IMR-90 (cell line): Measurements from ENCODE around the gene SUPV3L1. TPM values are rescaled to one million over a fixed set of nuclear protein-coding genes. Genes with fewer than 3 reads are reported as not detected.
A peak's percentile ranks its signal among the peaks of the same experiment; 100 is the strongest.

ENCODE experiments used
- ATAC-seq: fragments of 200-7000 bp; cut with Tn5 transposase; 2 replicates; pipeline ENCODE4 v1.9.1; 2020; ENCODE audit warnings: low read depth, mild to moderate bottlenecking, moderate library complexity
- BruUV-seq: library from RNA; stranded (reverse); fragments of 400-500 nt; replicated peaks from 2 replicates; lab custom pipeline; 2021; lab: Mats Ljungman, UMichigan
- CTCF ChIA-PET: fragments of 300-600 bp; formaldehyde crosslinking; extraction: SDS; loops from one replicate; lab custom pipeline; 2021; ENCODE audit warnings: antibody characterized with exemption; lab: Yijun Ruan, JAX
- POLR2A ChIA-PET: fragments of 300-600 bp; sonication (Branson Sonifier 250); formaldehyde crosslinking; loops from one replicate; lab custom pipeline; 2022; ENCODE audit warnings: antibody characterized with exemption; ENCODE audit not compliant: unreplicated experiment; lab: Charles Lee
- DNase-seq: peaks from one replicate; pipeline ENCODE4 v3.0.0; 2013
- H2AFZ ChIP-seq: replicated peaks from 2 replicates; pipeline ENCODE3; 2013; ENCODE audit warnings: low read length, mild to moderate bottlenecking; ENCODE audit not compliant: poor library complexity
- H2AK5ac ChIP-seq: 2 replicates; pipeline ENCODE4 v1.6.1; 2013; ENCODE audit warnings: low read depth, low read length, inconsistent platforms
- H2AK9ac ChIP-seq: replicated peaks from 2 replicates; pipeline ENCODE3; 2013; ENCODE audit warnings: mild to moderate bottlenecking, low read depth, low read length, moderate library complexity; ENCODE audit not compliant: poor library complexity
- H2BK120ac ChIP-seq: 2 replicates; pipeline ENCODE4 v1.6.1; 2013; ENCODE audit warnings: low read depth, low read length, inconsistent platforms
- H2BK15ac ChIP-seq: 3 replicates; pipeline ENCODE4 v1.6.1; 2013; ENCODE audit warnings: low read depth, low read length, inconsistent platforms
- H2BK20ac ChIP-seq: 2 replicates; pipeline ENCODE4 v1.6.1; 2013; ENCODE audit warnings: low read depth, mild to moderate bottlenecking, inconsistent platforms, low read length, moderate library complexity
- H2BK5ac ChIP-seq: 2 replicates; pipeline ENCODE4 v1.6.1; 2013; ENCODE audit warnings: mild to moderate bottlenecking, low read depth, low read length, inconsistent platforms; ENCODE audit not compliant: poor library complexity, severe bottlenecking
- H3K14ac ChIP-seq: replicated peaks from 2 replicates; pipeline ENCODE4 v1.6.1; 2013; ENCODE audit warnings: low read depth, low read length, inconsistent platforms
- H3K18ac ChIP-seq: 2 replicates; pipeline ENCODE4 v1.6.1; 2013; ENCODE audit warnings: low read depth, low read length, control low read depth
- H3K23ac ChIP-seq: 2 replicates; pipeline ENCODE4 v1.6.1; 2013; ENCODE audit warnings: low read depth, low read length, inconsistent platforms
- H3K27ac ChIP-seq: 2 replicates; pipeline ENCODE4 v1.5.1; 2013; ENCODE audit warnings: mild to moderate bottlenecking, control low read depth, low read length; ENCODE audit not compliant: insufficient read depth
- H3K27me3 ChIP-seq: 2 replicates; pipeline ENCODE4 v1.6.1; 2013; ENCODE audit warnings: low read length; ENCODE audit not compliant: control insufficient read depth, insufficient read depth
- H3K36me3 ChIP-seq: 2 replicates; pipeline ENCODE4 v1.6.1; 2013; ENCODE audit warnings: low read length, mixed read lengths; ENCODE audit not compliant: control insufficient read depth, insufficient read depth
- H3K4ac ChIP-seq: 2 replicates; pipeline ENCODE4 v1.6.1; 2013; ENCODE audit warnings: low read depth, low read length, inconsistent platforms
- H3K4me1 ChIP-seq: 2 replicates; pipeline ENCODE4 v1.6.1; 2013; ENCODE audit warnings: low read length, mixed read lengths; ENCODE audit not compliant: control insufficient read depth, insufficient read depth
- H3K4me2 ChIP-seq: 2 replicates; pipeline ENCODE4 v1.6.1; 2013; ENCODE audit warnings: low read depth, mild to moderate bottlenecking, control low read depth, low read length, moderate library complexity
- H3K4me3 ChIP-seq: 2 replicates; pipeline ENCODE4 v1.5.1; 2013; ENCODE audit warnings: low read depth, mild to moderate bottlenecking, control low read depth, low read length, moderate library complexity; ENCODE audit not compliant: insufficient read depth
- H3K56ac ChIP-seq: 2 replicates; pipeline ENCODE4 v1.6.1; 2013; ENCODE audit warnings: low read length, inconsistent platforms; ENCODE audit not compliant: insufficient read depth; ENCODE audit errors: extremely low read depth
- H3K79me1 ChIP-seq, 2 experiments: 2 replicates each; pipeline ENCODE4 v1.6.1; 2013; ENCODE audit warnings: low read length in 2 of 2, inconsistent platforms in 1 of 2, low read depth in 1 of 2
- H3K9ac ChIP-seq: 2 replicates; pipeline ENCODE4 v1.6.1; 2013; ENCODE audit warnings: low read depth, low read length, control low read depth
- H3K9me1 ChIP-seq: 2 replicates; pipeline ENCODE4 v1.6.1; 2013; ENCODE audit warnings: low read length, inconsistent platforms; ENCODE audit not compliant: insufficient read depth
- H3K9me3 ChIP-seq: 2 replicates; pipeline ENCODE4 v1.6.1; 2013; ENCODE audit warnings: low read length; ENCODE audit not compliant: control insufficient read depth, insufficient read depth
- H4K20me1 ChIP-seq: 2 replicates; pipeline ENCODE4 v1.6.1; 2013; ENCODE audit warnings: low read length, inconsistent platforms; ENCODE audit not compliant: insufficient read depth
- H4K5ac ChIP-seq: 2 replicates; pipeline ENCODE4 v1.6.1; 2013; ENCODE audit warnings: mild to moderate bottlenecking, low read depth, low read length, control low read depth
- H4K8ac ChIP-seq, 2 experiments: 2 replicates each; pipeline ENCODE4 v1.6.1; 2013; ENCODE audit warnings: low read depth in 2 of 2, low read length in 2 of 2, control low read depth in 1 of 2, inconsistent platforms in 1 of 2
- H4K91ac ChIP-seq: 2 replicates; pipeline ENCODE4 v1.6.1; 2013; ENCODE audit warnings: low read depth, low read length, inconsistent platforms; ENCODE audit not compliant: insufficient read depth
- BHLHE40 ChIP-seq: fragments of 150-350 bp; IDR thresholded peaks from 2 replicates; pipeline ENCODE4 v1.6.1; 2016; ENCODE audit warnings: mild to moderate bottlenecking, low read depth, low read length
- CEBPB ChIP-seq: IDR thresholded peaks from 2 replicates; pipeline ENCODE4 v1.6.1; 2012; ENCODE audit warnings: low read depth, low read length, improper control_type of control experiment
- CHD1 ChIP-seq: IDR thresholded peaks from 2 replicates; pipeline ENCODE4 v1.6.1; 2012; ENCODE audit warnings: low read depth, low read length, improper control_type of control experiment
- FOS ChIP-seq: fragments of 150-350 bp; IDR thresholded peaks from 2 replicates; pipeline ENCODE4 v1.6.1; 2016; ENCODE audit warnings: low read depth, low read length
- MAFK ChIP-seq: IDR thresholded peaks from 2 replicates; pipeline ENCODE4 v1.6.1; 2012; ENCODE audit warnings: low read depth, low read length, improper control_type of control experiment
- MAZ ChIP-seq: IDR thresholded peaks from 2 replicates; pipeline ENCODE4 v1.6.1; 2012; ENCODE audit warnings: low read depth, mild to moderate bottlenecking, low read length, improper control_type of control experiment, moderate library complexity, borderline replicate concordance
- MXI1 ChIP-seq: IDR thresholded peaks from 2 replicates; pipeline ENCODE4 v1.6.1; 2012; ENCODE audit warnings: low read depth, mild to moderate bottlenecking, low read length, moderate library complexity, borderline replicate concordance
- NFE2L2 ChIP-seq: fragments of 150-350 bp; IDR thresholded peaks from 2 replicates; pipeline ENCODE4 v1.6.1; 2016; ENCODE audit warnings: low read depth, mild to moderate bottlenecking, low read length
- POLR2A ChIP-seq: IDR thresholded peaks from 2 replicates; pipeline ENCODE4 v1.6.1; 2012; ENCODE audit warnings: mild to moderate bottlenecking, low read depth, low read length
- RAD21 ChIP-seq: IDR thresholded peaks from 2 replicates; pipeline ENCODE4 v1.6.1; 2012; ENCODE audit warnings: low read length, improper control_type of control experiment
- RCOR1 ChIP-seq: IDR thresholded peaks from 2 replicates; pipeline ENCODE4 v1.6.1; 2012; ENCODE audit warnings: mild to moderate bottlenecking, low read length, improper control_type of control experiment; ENCODE audit not compliant: insufficient replicate concordance
- RFX5 ChIP-seq: IDR thresholded peaks from 2 replicates; pipeline ENCODE4 v1.8.0; 2012; ENCODE audit warnings: low read depth, mild to moderate bottlenecking, low read length, moderate library complexity
- SMC3 ChIP-seq: fragments of 150-350 bp; IDR thresholded peaks from 2 replicates; pipeline ENCODE4 v1.6.1; 2016; ENCODE audit warnings: low read depth, mild to moderate bottlenecking, antibody characterized with exemption, low read length, moderate library complexity
- WGBS, 2 experiments: methylation state at CpG; one replicate each; pipeline versions ENCODE4 v1.1.5 to v1.1.7; 2013; ENCODE audit warnings: missing lambda C conversion rate in 2 of 2; ENCODE audit not compliant: insufficient read length in 1 of 2; ENCODE audit errors: extremely low coverage in 2 of 2; 5-methylcytosine and 5-hydroxymethylcytosine counted together
- dilution Hi-C: fragments of 300-500 bp; cut with HindIII; formaldehyde crosslinking; loops from one replicate; pipeline ENCODE4 v1.14.3; 2018; ENCODE audit warnings: low sequenced_read_pairs; ENCODE audit not compliant: unreplicated experiment
- in situ Hi-C: fragments of 300-500 bp; cut with MboI; formaldehyde crosslinking; loops from 3 replicates; pipeline ENCODE4 v1.14.3; 2019; ENCODE audit warnings: low sequenced_read_pairs, inconsistent platforms, mixed read lengths
- intact Hi-C: fragments of 100-400 bp; cut with micrococcal nuclease; formaldehyde crosslinking; loops from 2 replicates; pipeline ENCODE4 v1.10.0; 2022
- polyA plus RNA-seq, 3 experiments: library from polyadenylated mRNA; depleted of rRNA; stranded (reverse); fragments of >200 nt; gene quantifications; 2 replicates each; pipeline ENCODE4 v1.2.3, GENCODE V29; 2012; ENCODE audit warnings: low replicate concordance in 1 of 3
- total RNA-seq: library from RNA; depleted of rRNA; stranded (reverse); fragments of >200 nt; gene quantifications from 2 replicates; pipeline ENCODE4 v1.2.3, GENCODE V29; 2012
- TF ChIP-seq, protein P1 (sequence below): conservative IDR thresholded peaks from 2 replicates; pipeline ENCODE4 v1.5.1; 2012; ENCODE audit warnings: mild to moderate bottlenecking, low read depth, low read length, improper control_type of control experiment
- TF ChIP-seq, protein P2 (sequence below): fragments of 150-350 bp; IDR thresholded peaks from 2 replicates; pipeline ENCODE4 v1.6.1; 2016; ENCODE audit warnings: low read depth, mild to moderate bottlenecking, low read length, moderate library complexity, borderline replicate concordance
- TF ChIP-seq, protein P3 (sequence below): fragments of 150-350 bp; IDR thresholded peaks from 2 replicates; pipeline ENCODE4 v1.6.1; 2017; ENCODE audit warnings: mild to moderate bottlenecking, antibody characterized with exemption, low read length, low read depth

Gene SUPV3L1
- total and polyA plus RNA-seq, 2 of the 4 experiments (the other 2 are of a cell fraction), result 24.4 to 26.5 TPM

DNA sequence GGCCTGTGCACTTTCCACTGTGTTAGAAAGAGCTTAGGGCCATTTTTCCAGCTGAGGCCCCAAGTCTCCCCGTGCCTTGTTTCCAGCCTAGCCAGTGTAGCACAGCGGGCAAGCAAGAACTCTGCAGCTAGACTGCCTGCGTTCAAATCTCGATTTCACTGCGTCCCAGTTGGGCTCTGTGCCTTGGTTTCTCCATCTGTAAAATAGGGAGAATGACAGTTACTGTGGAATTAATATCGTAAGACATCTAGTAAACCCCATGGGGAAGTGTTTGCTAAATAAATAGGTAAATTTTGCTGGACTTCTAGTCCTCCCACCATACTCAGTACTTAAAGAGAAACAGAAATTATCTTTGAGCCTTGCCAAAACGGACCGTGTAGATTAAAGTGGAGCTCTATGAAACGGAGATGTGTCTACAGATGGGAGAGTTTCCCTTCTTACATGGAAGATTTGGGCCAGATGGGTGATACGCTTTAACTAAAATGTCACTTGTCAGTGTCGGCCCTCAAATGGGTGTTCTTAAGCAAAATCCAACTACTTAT is 36.6 kb downstream of the SUPV3L1 start:
- Histone ChIP-seq H3K36me3 (no peaks in the 10 kb centered on the region), H4K20me1 (no peaks in the 10 kb centered on the region), H3K4me3 (no peak overlapping the region), H3K4ac (peak overlapping the region; percentile 29; the same call in 1 of the 2 replicates), H3K79me1 (no peaks in the 10 kb centered on the region), H4K91ac (peak overlapping the region; percentile 27), H3K14ac (peak overlapping the region; percentile 20), H2BK15ac (peak overlapping the region; percentile 49; the same call in 1 of the 3 replicates), H3K9me1 (0 out of 2 replicates have a peak, but pooled peaks cover 8% of the 10 kb centered on the region), H3K9me3 (no peaks in the 10 kb centered on the region), H3K23ac (no peak overlapping the region), H2AK9ac (no peak overlapping the region), H4K5ac (no peak overlapping the region), H3K18ac (0 out of 2 replicates have a peak overlapping the region, but pooled peaks have one; percentile 30), H3K27ac (no peak overlapping the region), H2BK120ac (peak overlapping the region; percentile 82), H4K8ac (peak overlapping the region; percentile 21 to 48; a peak in 3 of 4 replicates), H2BK5ac (peak overlapping the region; percentile 2), H2AFZ (no peak overlapping the region), H3K4me1 (no peaks in the 10 kb centered on the region), H3K56ac (no peak overlapping the region), H2BK20ac (peak overlapping the region; percentile 72; the same call in 1 of the 2 replicates), H3K4me2 (no peak overlapping the region), H2AK5ac (no peak overlapping the region), H3K9ac (no peak overlapping the region), H3K27me3 (no peaks in the 10 kb centered on the region)
- CTCF ChIA-PET, result no interaction called here
- WGBS, 2 experiments, result 83% methylated on average over 1 of the region's 11 CpGs; no CpG with 5 or more reads in 1 of the 2 experiments
- intact Hi-C loops (no loop called here), dilution Hi-C loops (no loop called here), in situ Hi-C loops (no loop called here)
- ATAC-seq (no peak), DNase-seq (no peak)
- no peak for TF ChIP-seq POLR2A
- TF ChIP-seq RFX5, result no peak
- TF ChIP-seq MAFK, result no peak
- no peak for TF ChIP-seq RCOR1
- no peak for TF ChIP-seq CHD1
- no peak for TF ChIP-seq MXI1
- no peak for TF ChIP-seq RAD21
- no peak for TF ChIP-seq CEBPB
- TF ChIP-seq MAZ, result no peak
- no peak for TF ChIP-seq SMC3
- TF ChIP-seq, protein P1, sequence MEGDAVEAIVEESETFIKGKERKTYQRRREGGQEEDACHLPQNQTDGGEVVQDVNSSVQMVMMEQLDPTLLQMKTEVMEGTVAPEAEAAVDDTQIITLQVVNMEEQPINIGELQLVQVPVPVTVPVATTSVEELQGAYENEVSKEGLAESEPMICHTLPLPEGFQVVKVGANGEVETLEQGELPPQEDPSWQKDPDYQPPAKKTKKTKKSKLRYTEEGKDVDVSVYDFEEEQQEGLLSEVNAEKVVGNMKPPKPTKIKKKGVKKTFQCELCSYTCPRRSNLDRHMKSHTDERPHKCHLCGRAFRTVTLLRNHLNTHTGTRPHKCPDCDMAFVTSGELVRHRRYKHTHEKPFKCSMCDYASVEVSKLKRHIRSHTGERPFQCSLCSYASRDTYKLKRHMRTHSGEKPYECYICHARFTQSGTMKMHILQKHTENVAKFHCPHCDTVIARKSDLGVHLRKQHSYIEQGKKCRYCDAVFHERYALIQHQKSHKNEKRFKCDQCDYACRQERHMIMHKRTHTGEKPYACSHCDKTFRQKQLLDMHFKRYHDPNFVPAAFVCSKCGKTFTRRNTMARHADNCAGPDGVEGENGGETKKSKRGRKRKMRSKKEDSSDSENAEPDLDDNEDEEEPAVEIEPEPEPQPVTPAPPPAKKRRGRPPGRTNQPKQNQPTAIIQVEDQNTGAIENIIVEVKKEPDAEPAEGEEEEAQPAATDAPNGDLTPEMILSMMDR, result no peak
- TF ChIP-seq, protein P2, sequence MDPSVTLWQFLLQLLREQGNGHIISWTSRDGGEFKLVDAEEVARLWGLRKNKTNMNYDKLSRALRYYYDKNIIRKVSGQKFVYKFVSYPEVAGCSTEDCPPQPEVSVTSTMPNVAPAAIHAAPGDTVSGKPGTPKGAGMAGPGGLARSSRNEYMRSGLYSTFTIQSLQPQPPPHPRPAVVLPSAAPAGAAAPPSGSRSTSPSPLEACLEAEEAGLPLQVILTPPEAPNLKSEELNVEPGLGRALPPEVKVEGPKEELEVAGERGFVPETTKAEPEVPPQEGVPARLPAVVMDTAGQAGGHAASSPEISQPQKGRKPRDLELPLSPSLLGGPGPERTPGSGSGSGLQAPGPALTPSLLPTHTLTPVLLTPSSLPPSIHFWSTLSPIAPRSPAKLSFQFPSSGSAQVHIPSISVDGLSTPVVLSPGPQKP, result no peak
- no peak for TF ChIP-seq BHLHE40
- no peak for TF ChIP-seq NFE2L2
- TF ChIP-seq, protein P3, sequence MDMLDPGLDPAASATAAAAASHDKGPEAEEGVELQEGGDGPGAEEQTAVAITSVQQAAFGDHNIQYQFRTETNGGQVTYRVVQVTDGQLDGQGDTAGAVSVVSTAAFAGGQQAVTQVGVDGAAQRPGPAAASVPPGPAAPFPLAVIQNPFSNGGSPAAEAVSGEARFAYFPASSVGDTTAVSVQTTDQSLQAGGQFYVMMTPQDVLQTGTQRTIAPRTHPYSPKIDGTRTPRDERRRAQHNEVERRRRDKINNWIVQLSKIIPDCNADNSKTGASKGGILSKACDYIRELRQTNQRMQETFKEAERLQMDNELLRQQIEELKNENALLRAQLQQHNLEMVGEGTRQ, result no peak
- no peak for TF ChIP-seq FOS
- BruUV-seq, result no TSS peak
- POLR2A ChIA-PET, result no interaction called here
